Stomach (tissue), 9 donors: ENCODE measurements around the gene SH3GL2. TPM values are rescaled to one million over a fixed set of nuclear protein-coding genes. Genes with fewer than 3 reads are reported as not detected.

Source experiments
- DNase-seq, 2 donors: peaks; one replicate each; pipeline versions ENCODE4 v3.0.0 to v3.0.0-alpha.2; 2013 to 2019
- H3K27ac ChIP-seq, 5 donors: fragments of 200-600 bp in 4 of 5; sonication (generic) in 4 of 5; one replicate each; pipeline ENCODE4 v1.5.1; 2013 to 2019; ENCODE audit warnings: mild to moderate bottlenecking in 1 of 5, moderate library complexity in 1 of 5
- H3K27me3 ChIP-seq, 3 donors: fragments of 200-600 bp; sonication (generic); one replicate each; pipeline ENCODE4 v1.5.1; 2017 to 2019; ENCODE audit warnings: mixed run types in 1 of 3
- H3K36me3 ChIP-seq, 4 donors: fragments of 200-600 bp; sonication (generic); 1 replicate in 3 of 4; 2 replicates in 1 of 4; pipeline ENCODE4 v1.5.1; 2016 to 2019
- H3K4me1 ChIP-seq, 4 donors: fragments of 200-600 bp; sonication (generic); one replicate each; pipeline ENCODE4 v1.5.1; 2016 to 2019
- H3K4me3 ChIP-seq, 4 donors: fragments of 200-600 bp; sonication (generic) in 3 of 4; one replicate each; pipeline ENCODE4 v1.5.1; 2016 to 2019; ENCODE audit warnings: mild to moderate bottlenecking in 1 of 4
- H3K9me3 ChIP-seq, 4 donors: fragments of 200-600 bp; sonication (generic); one replicate each; pipeline ENCODE4 v1.5.1; 2016 to 2019
- CTCF ChIP-seq, 7 experiments: fragments of 450-650 bp in 4 of 7; fragments of 200-600 bp in 3 of 7; sonication (generic) in 3 of 7; IDR thresholded peaks; one replicate each; pipeline ENCODE4 v1.5.1; 2016 to 2019; ENCODE audit warnings: antibody characterized with exemption in 7 of 7, control low read depth in 2 of 7, mild to moderate bottlenecking in 1 of 7
- EP300 ChIP-seq: sonication (generic); formaldehyde crosslinking; IDR thresholded peaks from one replicate; pipeline ENCODE4 v1.6.1; 2017; ENCODE audit warnings: antibody characterized with exemption
- POLR2A ChIP-seq, 4 donors: fragments of 450-650 bp; IDR thresholded peaks; one replicate each; pipeline ENCODE4 v1.6.1; 2016; ENCODE audit warnings: antibody characterized with exemption in 4 of 4, control low read depth in 2 of 4, mild to moderate bottlenecking in 1 of 4, moderate library complexity in 1 of 4
- POLR2AphosphoS5 ChIP-seq, 3 donors: sonication (generic); formaldehyde crosslinking; IDR thresholded peaks; one replicate each; pipeline ENCODE4 v1.6.1; 2016; ENCODE audit warnings: antibody characterized with exemption in 3 of 3
- WGBS, 5 donors: extraction: QIAGEN DNeasy Blood & Tissue Kit in 3 of 5; methylation state at CpG; one replicate each; pipeline versions ENCODE4 v1.1.5 to v1.1.7; 2013 to 2018; 5-methylcytosine and 5-hydroxymethylcytosine counted together
- intact Hi-C: fragments of 100-400 bp; cut with DNase I; formaldehyde crosslinking; loops from one replicate; pipeline ENCODE4 v1.15.1; 2023; ENCODE audit warnings: low total_unique reads
- polyA plus RNA-seq, 3 donors: library from polyadenylated mRNA; stranded (reverse); fragments of 200-250 nt; gene quantifications; one replicate each; pipeline ENCODE4 v1.2.3, GENCODE V29; 2013
- total RNA-seq, 5 donors: library from RNA; depleted of rRNA; stranded (reverse); fragments of >200 nt; gene quantifications; one replicate each; pipeline versions ENCODE4 v1.1.0 to v1.2.3, GENCODE V29; 2014 to 2016
- donor health status: healthy with polysubstance abuse.
- donor health status: Bipolar disorder and iron deficiency.
- donor health status: healthy.

SH3GL2 gene
- total and polyA plus RNA-seq, 8 donors = 0.89 to 17.5 (median 7.7) TPM; not detected in 1

- H3K9me3 ChIP-seq = peaks cover 0 to 16% (median 7%) of the 10 kb centered on the region in 4 donors
- no peak for DNase-seq
- TF ChIP-seq POLR2AphosphoS5 (IDR thresholded peaks at IDR 0.05) = no peak
- no peak for TF ChIP-seq EP300
- no peak for TF ChIP-seq CTCF (IDR thresholded peaks at IDR 0.05)
- TF ChIP-seq POLR2A (IDR thresholded peaks at IDR 0.05) = no peak
- H3K27ac ChIP-seq = no peak overlapping the region
- intact Hi-C loops = no loop called here
- H3K27me3 ChIP-seq = no peaks in the 10 kb centered on the region
- H3K36me3 ChIP-seq = no peaks in the 10 kb centered on the region
- H3K4me1 ChIP-seq = no peaks in the 10 kb centered on the region
- WGBS, 5 donors = 76 to 91% (median 87%) methylated on average over 3 of the region's 3 CpGs
- H3K4me3 ChIP-seq = no peak overlapping the region
Measured at GRCh38 chr9:17721954-17722353, 143.1 kb downstream of the SH3GL2 start.

GRCh38 chr9:17723656-17724055, 144.8 kb downstream of the SH3GL2 start:
- peaks cover 0 to 16% (median 7%) of the 10 kb centered on the region in 4 donors for H3K9me3 ChIP-seq
- WGBS, 5 donors = 64 to 76% (median 67%) methylated on average over 2 of the region's 2 CpGs
- no peak for DNase-seq
- H3K36me3 ChIP-seq = no peaks in the 10 kb centered on the region
- TF ChIP-seq CTCF (IDR thresholded peaks at IDR 0.05) (no peak), POLR2A (IDR thresholded peaks at IDR 0.05) (no peak), POLR2AphosphoS5 (IDR thresholded peaks at IDR 0.05) (no peak)
- H3K4me1 ChIP-seq = no peaks in the 10 kb centered on the region
- H3K27me3 ChIP-seq = no peaks in the 10 kb centered on the region
- intact Hi-C loops = no loop called here
- no peak overlapping the region for H3K4me3 ChIP-seq
- no peak overlapping the region for H3K27ac ChIP-seq

- H3K27me3 ChIP-seq = no peaks in the 10 kb centered on the region
- H3K36me3 ChIP-seq = no peaks in the 10 kb centered on the region
- H3K27ac ChIP-seq = no peak overlapping the region
- WGBS, 5 donors = 67 to 78% (median 72%) methylated on average over 4 of the region's 4 CpGs
- intact Hi-C loops = no loop called here
- no peak for DNase-seq
- no peaks in the 10 kb centered on the region for H3K4me1 ChIP-seq
- TF ChIP-seq CTCF (IDR thresholded peaks at IDR 0.05) (no peak), EP300 (no peak), POLR2AphosphoS5 (IDR thresholded peaks at IDR 0.05) (no peak), POLR2A (IDR thresholded peaks at IDR 0.05) (no peak)
- H3K9me3 ChIP-seq = peaks cover 0 to 16% (median 10%) of the 10 kb centered on the region in 4 donors
- no peak overlapping the region for H3K4me3 ChIP-seq
Measured at GRCh38 chr9:17725399-17726010, 146.6 kb downstream of the SH3GL2 start.

DNA sequence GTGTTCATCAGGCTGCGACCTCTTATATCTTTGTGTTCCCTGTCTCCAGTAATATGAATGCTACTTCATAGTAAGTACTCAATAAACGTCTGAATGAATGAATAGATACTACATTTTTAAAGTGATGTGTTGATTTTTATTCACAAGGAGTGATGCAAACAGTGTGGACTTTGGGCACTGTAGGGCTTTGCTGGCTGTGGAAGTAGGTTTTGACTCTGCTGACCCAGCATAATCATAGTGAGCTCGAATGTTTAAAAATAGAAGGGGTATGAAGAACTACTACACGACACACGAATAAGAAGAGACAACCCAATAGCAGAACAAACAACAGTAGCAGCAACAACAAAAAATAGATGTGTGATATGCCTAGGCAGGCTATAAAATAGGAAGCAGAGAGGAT, 147.4 kb downstream of the SH3GL2 start:
- peaks cover 0 to 16% (median 10%) of the 10 kb centered on the region in 4 donors for H3K9me3 ChIP-seq
- intact Hi-C loops = no loop called here
- 53 to 78% (median 63%) methylated on average over 5 of the region's 5 CpGs for WGBS, 5 donors
- no peak for DNase-seq
- no peak for TF ChIP-seq POLR2A (IDR thresholded peaks at IDR 0.05)
- no peak for TF ChIP-seq EP300
- TF ChIP-seq CTCF (IDR thresholded peaks at IDR 0.05) = no peak
- no peak for TF ChIP-seq POLR2AphosphoS5 (IDR thresholded peaks at IDR 0.05)
- H3K4me1 ChIP-seq = no peaks in the 10 kb centered on the region
- H3K36me3 ChIP-seq = no peaks in the 10 kb centered on the region
- H3K4me3 ChIP-seq = no peak overlapping the region
- no peak overlapping the region for H3K27ac ChIP-seq
- H3K27me3 ChIP-seq = no peaks in the 10 kb centered on the region
